Fibroblast of the conjunctiva (primary cell): ENCODE measurements around the gene NR6A1.

Experiments used
- DNase-seq: peaks from one replicate; pipeline ENCODE4 v3.0.0-alpha.2; 2010; ENCODE audit warnings: low read depth

NR6A1 gene

DNA sequence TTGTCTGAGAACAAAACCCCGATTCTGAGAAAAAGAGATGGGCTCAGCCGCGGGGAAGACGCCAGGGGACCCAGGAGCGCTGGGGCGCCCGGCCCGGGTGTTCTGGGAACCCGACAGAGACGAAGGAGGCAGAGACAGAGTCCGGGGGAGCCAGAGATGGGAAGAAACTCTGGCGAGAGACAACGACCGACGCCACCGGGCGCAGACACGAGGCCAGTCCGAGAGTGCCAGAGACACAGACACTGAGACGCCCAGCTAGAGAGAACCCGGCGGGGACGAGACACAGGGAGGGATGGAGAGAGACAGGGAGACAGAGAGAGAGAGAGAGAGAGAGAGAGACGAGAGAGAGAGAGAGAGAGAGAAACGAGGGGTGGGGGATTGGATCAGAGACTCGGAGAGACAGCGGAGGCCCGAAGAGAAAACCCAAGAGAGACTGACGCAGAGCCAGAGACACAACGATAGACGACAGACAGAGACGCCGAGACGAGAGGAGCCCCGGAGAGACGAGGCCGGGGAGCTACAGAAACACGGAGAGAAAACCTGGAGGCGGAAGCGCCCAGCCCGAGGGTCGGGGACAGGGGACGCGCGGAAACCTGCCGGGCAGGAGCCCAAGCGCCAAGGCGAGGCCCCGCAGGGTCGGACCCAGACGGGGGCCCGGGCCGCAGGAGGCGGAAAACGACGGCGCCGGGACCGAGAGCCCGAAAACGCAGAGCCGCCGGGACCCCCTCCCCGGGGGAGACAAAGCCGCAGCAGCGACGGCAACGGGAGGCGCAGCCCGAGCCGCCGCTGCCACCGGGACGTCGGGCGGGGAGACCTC lies 267.2 kb downstream of the NR6A1 start:
- DNase-seq, result no peak

DNA sequence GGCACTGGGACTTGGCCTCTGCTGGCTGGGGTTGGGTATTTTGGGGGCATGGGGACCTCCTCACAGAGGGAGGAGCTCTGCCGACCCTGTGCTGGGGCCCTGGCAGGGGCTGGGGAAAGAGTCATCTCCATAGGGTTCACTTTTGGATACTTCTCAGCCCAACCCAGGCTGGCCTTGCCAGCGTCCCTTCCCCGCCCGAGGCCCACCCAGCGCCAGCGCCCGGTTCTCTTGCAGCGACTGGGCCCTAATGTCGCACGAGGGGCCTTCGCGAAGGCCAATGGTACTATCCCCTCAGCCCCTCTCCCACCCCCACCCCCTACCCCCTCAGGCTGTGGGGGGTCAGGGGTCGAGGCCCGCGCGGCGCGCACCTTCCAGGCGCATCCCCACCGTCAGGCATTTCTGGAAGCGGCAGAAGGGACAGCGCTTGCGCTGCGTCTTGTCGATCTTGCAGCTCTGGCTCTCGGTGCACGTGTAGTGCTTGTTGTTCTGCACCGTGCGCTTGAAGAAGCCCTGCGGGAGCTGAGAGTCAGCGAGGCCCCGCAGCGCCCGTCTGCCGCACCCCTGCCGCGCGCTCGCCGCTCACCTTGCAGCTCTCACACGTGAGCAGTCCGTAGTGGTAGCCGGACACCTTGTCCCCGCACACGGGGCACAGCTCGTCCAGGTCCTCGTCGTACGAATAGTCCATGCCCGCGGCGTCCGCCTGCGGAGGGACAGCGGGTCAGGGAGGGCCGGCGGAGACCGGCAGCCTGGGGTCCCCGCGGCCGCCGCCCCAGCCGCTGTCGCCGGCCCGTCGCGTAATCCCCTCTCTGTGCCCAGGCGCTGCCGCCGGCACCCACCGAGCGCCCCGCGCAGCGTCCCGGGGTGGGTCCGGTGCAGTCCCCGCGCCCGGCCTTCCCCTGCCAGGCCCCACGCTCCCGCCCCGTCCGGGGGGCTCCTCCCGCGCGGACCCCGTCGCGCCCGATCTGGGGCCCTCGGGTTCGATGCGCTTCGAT lies 268.1 kb downstream of the NR6A1 start:
- no peak for DNase-seq

DNA sequence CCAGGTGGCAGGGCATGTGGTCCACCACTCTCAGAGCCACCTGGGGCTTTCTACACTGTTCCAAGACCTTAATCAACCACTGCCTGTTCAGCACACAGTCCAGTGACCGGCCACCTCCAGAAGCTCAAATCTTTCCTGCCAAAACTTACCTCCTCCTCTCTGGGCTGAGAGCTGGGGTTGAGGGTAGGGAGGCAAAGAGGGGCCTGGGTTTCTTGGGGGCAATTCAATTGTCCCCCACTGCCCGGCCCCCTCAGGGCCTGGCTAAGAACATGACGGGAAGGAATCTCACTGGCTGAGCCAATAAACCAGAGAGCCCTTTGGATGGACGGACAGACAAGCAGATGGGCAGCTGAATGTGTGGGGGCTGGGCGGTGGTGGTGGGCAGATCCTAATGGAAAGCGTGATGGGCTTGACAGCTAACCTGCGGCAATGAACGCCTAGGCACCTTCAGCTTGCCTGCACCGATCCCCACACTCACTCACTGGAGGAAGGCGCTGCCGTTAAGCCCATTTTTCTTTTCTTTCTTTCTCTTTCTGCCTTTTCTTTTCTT lies 269.3 kb downstream of the NR6A1 start:
- no peak for DNase-seq

DNA sequence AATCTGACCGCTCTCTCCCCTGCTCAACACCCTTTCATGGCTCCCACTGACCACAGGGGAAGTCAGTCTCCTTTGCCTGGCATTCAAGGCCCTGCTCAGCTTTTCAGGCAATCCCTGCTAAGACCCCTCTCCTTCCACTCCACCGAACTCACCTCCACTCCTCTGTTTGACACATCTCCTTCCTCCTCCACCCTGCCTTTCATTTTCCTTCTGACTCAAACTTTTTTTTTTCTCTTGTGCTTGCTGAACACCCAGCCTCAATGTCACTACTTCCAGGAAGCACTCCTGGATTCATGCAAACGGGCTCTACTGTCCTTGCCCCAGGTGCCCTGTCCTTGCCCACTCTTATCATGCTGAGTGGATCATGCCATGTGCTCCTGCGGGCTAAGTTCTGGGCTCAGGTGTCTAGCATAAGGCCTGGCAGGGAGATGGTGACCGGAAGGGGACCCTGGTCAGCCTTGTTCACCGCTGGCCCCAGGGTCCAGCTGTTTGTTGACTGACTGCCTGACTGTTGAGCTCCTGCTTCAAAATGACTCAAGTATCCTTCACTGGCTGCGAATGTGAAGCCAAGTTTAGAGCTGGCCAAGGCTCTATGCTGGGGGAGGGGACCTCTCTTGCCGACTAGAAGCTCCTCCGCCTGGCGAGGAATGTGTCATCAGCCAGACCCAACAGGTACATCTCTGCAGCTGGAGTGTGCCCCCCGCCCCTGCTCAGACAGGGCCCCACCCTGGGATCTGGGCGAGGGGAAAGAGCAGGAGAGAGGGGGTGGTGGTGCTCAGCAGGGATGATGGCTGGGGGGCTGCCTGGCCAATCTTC lies 270.1 kb downstream of the NR6A1 start:
- no peak for DNase-seq

DNA sequence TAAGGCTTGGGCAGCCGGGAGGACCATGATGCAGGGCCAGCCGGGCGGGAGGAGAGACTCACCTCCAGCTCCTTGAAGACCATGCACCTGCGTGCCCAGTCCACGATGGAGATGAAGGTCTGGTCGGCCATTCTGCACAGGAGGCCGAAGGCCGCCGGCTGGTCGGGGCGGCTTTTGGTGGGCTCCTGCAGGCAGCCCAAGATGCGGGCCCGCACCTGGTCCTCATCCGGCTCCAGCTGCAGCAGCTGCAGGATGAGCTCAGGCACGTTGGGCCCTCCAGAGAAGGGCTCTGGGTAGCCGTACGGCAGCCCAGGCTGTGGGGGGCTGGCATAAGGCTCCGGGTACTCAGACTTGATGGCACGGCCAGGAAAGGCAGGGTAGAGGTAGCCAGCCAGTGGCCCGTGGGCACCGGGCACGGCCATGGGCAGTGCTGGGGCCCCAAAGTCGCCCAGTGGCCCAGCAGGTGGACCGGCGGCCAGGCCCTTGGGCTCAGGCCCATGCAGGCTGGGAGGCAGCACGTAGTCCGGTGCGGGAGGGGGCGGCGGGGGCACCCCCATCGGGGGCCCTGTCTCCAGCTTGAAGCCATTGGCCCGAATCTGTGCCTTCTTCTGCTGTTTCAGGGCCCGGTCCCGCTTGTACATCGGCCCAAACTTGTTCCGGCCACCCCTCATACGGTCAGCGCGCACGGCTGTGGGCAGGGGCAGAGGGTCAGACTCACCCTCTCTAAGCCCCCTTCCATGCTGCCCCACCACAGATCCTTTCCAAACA lies 270.9 kb downstream of the NR6A1 start:
- DNase-seq, result no peak

DNA sequence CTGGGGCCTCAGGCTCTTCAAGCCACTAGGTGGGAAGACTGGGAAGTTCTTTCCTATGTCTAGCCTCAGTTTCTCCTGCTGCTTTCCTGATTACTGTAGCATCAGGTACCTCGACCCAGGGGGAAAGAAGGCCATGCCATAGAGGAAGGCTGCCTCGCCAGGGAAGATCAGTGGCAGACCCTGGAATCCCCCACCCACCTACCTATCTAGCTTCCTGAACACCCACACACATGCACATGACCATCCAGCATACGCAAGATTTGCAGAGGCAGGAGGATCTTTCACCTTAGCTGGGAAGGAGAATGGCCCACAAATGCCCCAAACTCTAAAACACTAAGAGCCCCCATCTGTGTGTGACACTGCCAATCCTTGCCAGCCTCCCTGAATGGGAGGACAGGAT lies 271.9 kb downstream of the NR6A1 start:
- DNase-seq, result no peak

DNA sequence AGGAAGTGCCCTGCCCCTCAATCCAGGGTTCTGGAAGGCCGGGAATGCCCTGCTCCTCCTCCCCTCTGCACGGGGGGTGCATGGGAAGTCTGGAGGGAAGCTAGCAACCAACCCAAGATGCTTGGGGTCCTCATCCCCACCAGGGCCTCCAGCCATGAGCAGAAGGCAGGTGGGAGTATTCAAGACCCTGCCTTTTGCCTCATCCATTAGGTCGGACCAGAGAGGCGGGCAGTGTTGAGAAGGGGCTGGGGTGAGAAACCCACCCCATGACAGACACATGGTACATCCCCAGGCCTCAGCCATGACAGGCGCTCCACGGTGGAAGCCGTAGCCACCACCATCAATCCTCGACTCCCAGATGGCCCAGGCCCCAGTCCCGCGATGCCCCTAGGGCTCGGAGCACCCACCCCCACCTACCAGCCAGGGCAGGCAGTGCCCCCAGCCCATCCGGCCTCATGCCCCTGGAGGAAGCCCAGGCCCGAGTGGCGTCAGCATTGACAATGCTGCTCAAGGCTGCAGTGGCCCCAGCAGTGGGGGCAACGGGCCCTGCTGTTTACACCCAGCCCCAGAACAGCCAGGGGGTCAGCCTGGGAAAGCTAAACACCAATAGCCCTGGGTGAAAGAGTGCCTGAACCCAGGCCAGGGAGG lies 272.5 kb downstream of the NR6A1 start:
- DNase-seq, result no peak

DNA sequence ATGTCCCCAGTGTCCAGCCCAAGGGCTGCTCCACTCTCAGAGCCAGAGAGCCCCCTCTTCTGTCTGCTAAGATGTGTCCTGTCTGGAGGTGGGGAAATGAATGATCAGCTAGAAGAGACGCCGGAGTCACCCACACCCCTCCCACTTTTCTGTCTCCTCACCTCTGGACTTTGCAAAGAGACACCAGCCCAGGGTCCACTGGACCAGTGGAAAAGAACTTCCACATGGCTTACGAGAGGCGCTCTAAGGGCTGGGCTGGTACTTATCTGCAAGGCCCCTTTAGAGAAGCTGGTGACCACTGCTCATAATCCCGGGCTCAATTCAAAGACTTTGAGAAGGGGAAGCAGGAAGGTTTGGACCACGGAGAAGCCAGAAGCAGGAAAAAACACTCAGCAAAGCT lies 273.1 kb downstream of the NR6A1 start:
- DNase-seq, result no peak

DNA sequence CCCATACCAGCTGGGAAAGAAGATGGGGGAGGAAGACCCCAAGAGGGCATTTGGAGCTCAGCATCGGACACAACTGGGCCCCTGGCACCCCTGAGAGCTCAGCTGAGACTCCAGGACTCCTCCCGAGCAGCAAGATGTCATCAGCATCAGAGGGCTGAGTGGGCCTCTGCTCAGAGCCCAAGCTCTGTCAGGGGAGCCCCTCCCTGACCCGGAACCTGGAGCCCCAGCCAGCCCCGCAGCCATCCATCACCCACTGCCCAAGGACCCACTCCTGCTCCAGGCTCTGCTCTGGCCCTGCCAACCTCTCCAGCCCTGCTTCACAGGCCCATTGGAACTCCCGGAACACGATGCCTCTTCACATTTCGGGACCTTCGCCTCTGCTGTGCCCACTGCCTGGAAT lies 273.7 kb downstream of the NR6A1 start:
- DNase-seq, result no peak

DNA sequence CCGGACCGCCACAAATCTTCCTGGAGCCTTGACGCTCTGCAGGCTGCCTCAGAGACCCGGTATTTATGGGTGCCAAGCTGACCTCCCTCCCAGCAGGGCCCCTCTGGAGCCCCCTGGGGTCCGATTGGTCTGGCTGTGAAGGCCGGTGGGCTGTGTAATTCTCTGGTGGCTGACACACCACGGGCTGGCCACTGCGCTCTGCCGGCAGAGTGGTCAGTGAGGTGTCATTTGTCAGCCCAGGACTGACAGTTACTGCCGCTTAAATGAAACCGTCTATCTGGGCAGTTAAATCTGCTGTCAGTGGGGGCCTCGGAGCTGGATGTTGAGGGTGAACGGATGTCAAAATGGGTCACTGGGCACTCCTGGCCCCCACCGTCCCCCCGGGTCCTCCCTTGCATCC lies 274.6 kb downstream of the NR6A1 start:
- no peak for DNase-seq

DNA sequence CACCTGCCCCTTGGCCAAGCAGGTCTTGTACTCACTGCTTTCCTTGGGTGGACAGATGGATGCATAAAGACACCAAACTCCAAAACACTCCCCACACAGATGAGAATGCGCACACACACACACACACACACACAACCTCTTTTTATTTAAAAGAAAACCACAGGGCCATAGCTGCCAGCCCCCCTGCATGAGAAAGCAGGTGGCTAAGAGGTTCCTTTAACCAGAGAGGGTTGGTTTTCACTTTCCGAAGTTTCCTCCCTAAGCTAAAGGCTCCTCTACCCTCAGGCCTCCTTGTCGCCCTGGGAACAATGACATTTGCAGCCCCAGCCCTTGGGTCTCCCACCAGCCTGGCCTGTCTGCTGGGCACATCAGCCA lies 275.0 kb downstream of the NR6A1 start:
- no peak for DNase-seq

DNA sequence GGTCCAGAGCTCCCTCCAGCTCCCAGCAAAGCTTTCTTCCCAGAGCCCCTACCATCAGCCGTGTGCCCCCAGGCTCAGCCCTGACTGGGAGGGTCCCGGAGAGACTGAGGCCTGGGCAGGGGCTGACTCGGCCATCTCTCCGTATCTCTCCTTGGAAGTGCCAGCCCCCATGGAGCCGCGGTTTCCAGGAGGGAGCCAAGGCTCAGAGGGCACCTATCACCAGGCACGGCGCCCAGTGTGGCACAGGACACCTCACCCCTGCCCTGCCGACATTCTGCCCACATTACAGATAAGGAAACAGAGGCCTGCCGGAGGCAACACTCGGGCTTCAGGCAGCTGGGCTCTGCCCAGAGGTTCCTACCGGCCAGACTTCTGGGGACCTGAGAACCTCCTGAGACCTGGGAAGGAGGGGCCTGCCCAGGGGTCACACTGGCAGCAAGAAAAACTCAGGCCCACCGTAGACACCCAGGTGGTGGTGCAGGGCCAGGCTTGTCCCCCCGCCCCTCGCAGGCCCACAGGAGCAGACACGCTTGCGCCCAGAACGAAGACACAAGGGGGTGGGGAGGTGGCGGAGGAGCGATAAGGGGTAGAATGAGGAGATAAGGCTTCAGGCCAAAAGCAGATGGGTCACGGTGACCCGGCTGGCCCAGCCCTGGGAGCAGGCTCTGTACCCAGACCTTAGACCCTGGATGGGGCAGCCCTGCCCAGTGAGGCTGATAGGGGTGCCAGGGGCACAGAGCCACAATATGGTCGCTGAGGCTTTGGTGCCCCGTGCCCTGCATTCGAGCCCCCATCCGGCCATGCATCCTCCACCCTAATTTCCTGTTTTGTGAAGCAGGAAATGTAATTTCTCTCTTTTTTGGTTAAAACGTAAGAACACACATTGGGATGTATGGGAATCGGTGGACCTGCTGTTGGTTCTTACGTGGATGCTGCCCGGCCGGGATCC lies 275.7 kb downstream of the NR6A1 start:
- no peak for DNase-seq

DNA sequence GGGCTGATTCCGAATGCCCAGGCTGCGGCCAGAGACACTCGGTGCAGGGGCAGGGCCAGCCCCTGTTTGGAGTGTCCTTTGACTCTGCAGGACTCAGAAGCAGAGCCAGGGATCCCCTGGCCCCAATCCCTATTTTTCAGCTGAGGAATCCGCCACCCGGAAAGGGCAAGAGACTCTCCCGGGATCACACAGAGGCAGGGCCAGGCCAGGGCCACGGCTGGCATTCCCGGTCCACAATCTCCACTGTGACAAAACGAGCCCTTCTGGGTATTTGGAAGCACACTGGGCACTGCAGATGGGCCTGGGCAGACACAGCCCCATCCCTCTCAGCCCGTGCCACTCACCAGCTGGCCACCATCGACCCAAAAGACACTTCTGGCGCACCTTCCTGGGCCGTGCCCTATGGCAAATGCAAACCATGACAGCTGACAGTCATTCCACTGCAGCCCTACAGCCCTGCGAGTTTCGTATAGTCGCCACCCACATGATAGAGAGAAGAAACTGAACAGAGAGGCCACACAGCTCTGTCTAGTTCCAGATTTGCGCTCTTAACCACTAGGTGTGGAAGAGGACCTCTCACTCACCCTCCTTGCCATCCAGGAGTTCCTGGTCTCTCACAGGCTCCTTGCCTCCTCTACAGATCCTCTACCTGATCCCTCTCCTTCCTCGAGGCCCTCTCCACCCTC lies 277.2 kb downstream of the NR6A1 start:
- no peak for DNase-seq

DNA sequence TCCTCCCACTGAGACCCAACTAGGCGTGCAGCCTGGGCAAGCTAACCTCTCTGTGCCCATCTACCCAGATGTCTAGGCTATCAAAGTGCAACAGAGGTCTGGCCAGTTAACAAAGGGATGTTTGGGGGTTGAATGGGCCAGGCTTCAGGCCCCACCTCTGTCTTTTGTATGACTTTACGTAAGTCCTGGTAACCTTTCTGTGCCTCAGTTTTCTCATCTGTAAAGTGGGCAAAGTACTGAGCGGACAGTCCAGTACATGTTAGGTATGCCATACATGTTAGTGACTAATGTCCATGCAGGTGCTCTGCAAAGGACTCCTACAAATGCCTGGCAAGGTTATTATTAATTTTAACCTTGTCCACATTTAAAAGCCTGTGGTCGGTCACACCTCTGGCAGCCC lies 277.9 kb downstream of the NR6A1 start:
- DNase-seq, result no peak

DNA sequence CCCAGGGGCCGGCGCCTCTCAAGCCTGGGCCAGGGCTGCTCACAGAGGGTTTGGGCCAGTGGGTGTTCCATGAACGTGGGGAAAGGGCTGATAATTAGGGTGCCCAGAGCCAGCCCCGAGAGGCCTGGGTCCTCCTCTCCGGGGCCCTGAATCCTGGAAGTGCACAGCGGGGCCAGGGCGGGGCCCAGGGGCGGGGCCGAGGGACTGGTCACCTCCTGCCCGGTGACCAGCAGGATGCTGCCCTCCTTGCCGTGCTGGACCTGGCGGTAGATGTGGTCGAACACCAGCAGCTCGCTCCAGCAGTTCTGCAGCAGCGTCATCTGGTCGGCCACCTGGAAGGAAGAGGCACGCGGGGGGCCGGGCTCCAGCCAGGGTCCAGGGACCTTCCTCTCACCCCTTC lies 278.3 kb downstream of the NR6A1 start:
- DNase-seq, result no peak

DNA sequence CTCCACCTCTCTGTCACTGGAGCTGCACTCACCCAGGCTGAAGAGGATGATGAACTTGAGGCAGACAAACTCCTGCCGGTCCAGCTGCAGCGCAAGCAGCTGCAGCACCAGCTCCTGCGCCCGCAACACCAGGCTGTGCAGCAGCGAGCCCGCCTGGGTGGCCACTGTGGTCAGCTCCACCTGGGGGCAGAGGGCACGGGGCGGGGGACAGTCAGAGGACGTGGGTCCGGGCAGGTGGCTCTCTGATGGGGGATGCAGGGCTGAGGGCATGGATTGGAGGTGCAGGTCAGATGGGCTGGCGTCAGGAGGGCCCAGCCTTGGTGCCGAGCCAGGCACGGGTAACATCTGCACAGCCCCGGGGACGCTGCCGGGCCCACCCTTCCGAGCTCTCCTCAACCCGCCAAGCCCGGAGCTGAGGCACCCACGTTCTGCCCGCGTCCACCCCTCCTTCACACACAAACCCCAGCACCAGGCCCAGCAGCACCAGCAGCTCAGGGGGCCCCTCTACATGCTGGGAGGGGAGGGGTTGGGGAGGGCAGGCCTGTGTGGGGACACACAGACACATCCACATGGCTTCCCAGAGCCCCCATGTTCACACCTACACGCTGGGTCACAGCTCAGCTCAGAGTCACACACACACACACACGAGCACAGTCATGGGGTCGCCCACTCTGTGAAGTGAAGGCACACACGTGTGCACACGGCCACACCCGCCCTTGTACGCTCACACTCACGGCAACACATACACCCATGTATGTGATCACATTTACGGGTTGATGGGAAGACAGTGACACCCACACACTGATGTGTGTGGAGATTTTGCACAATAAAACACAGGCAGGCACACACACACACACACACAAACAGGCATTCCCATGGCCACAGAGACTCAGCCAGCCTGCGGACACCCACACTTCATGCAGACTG lies 279.8 kb downstream of the NR6A1 start:
- no peak for DNase-seq

DNA sequence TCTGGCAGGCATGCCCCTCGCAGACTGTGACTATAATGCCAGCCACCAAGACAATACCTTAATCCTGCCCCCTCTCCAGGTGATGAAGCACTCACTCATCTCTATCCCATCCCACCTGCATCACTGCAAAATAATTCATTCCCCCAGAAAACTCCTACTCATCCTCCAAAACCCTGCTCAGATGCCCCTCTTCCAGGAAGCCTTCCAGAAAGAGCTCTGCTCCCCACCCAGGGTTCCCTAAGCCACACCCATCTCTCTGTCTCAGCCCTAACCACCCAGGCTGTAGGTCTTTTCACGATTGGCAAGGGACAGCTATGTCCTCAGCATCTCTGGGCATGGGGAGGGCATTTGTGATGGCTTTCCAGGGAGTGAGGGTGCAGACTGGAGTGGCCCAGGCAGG lies 281.1 kb downstream of the NR6A1 start:
- DNase-seq, result no peak

DNA sequence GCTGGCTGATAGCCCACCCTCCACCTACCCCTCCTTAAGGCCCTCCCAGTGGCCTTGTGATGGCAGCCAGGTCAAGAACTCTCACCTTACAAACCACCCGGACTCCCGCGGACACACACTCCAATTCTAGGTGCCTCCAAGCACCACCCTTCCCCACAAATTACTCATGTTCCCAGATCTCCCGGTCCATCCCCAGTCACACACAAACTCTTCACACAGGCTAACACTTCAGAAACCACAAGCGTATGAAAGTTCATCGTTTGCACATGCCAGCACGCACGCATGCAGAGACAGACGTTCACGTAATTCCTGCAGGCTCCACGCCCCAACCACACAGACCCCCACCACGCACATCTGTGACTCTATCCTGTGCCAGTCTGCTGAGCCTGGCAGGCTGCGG lies 281.9 kb downstream of the NR6A1 start:
- no peak for DNase-seq
